Left ventricle myocardium inferior (tissue), 1 donor: ENCODE data around the gene SEPTIN12. TPM values are rescaled to one million over a fixed set of nuclear protein-coding genes. Genes with fewer than 3 reads are reported as not detected.

ENCODE experiments used
- DNase-seq: peaks from one replicate; pipeline ENCODE4 v3.0.0-alpha.2; 2020
- H3K27ac ChIP-seq: fragments of 200-600 bp; replicated peaks from 2 replicates; pipeline ENCODE4 v1.8.0; 2021
- H3K27me3 ChIP-seq: fragments of 200-600 bp; 2 replicates; pipeline ENCODE4 v1.8.0; 2021; ENCODE audit warnings: low read depth
- H3K36me3 ChIP-seq: fragments of 200-600 bp; 2 replicates; pipeline ENCODE4 v1.8.0; 2021
- H3K4me1 ChIP-seq: fragments of 200-600 bp; 2 replicates; pipeline ENCODE4 v1.8.0; 2021
- H3K4me3 ChIP-seq: fragments of 200-600 bp; 2 replicates; pipeline ENCODE4 v1.8.0; 2021; ENCODE audit warnings: mild to moderate bottlenecking, moderate library complexity
- H3K9me3 ChIP-seq: fragments of 200-600 bp; replicated peaks from 2 replicates; pipeline ENCODE4 v1.8.0; 2021
- CTCF ChIP-seq: fragments of 200-600 bp; IDR thresholded peaks from 2 replicates; pipeline ENCODE4 v1.8.0; 2021; ENCODE audit warnings: antibody characterized with exemption, mild to moderate bottlenecking, borderline replicate concordance
- intact Hi-C: fragments of 100-400 bp; cut with micrococcal nuclease; formaldehyde crosslinking; loops from one replicate; pipeline ENCODE4 v1.11.0; 2022
- total RNA-seq: library from RNA; stranded (reverse); fragmentation: NEBNext Ultra II Directional; extraction: Animal tissue kit (Norgen Biotek cat#: 25700); gene quantifications from one replicate; pipeline ENCODE4 v1.2.1, GENCODE V29; 2021
- donor health status: DM: no; HTN: yes; CAD: no; lungs with severe emphysema.

SEPTIN12 gene
- total RNA-seq, 1 donor from 2014 or later, result not detected

- no peak overlapping the region for H3K4me3 ChIP-seq
- no peaks in the 10 kb centered on the region for H3K27me3 ChIP-seq
- H3K4me1 ChIP-seq, result peaks cover 15% of the 10 kb centered on the region
- no peaks in the 10 kb centered on the region for H3K9me3 ChIP-seq
- intact Hi-C loops, result no loop called here
- TF ChIP-seq CTCF, result no peak
- no peak for DNase-seq
- H3K27ac ChIP-seq, result no peak overlapping the region
- H3K36me3 ChIP-seq, result no peaks in the 10 kb centered on the region
Measured at GRCh38 chr16:4772351-4772750, 15.8 kb downstream of the SEPTIN12 start.

- no peak overlapping the region for H3K4me3 ChIP-seq
- no peak for TF ChIP-seq CTCF
- H3K36me3 ChIP-seq, result no peaks in the 10 kb centered on the region
- no peak overlapping the region for H3K27ac ChIP-seq
- intact Hi-C loops, result no loop called here
- no peaks in the 10 kb centered on the region for H3K9me3 ChIP-seq
- no peaks in the 10 kb centered on the region for H3K27me3 ChIP-seq
- DNase-seq, result no peak
- peaks cover 20% of the 10 kb centered on the region for H3K4me1 ChIP-seq
Measured at GRCh38 chr16:4771646-4772045, 16.5 kb downstream of the SEPTIN12 start.

GRCh38 chr16:4769306-4769638, 18.9 kb downstream of the SEPTIN12 start:
- no peaks in the 10 kb centered on the region for H3K9me3 ChIP-seq
- H3K4me1 ChIP-seq, result peaks cover 39% of the 10 kb centered on the region
- peaks cover 9% of the 10 kb centered on the region for H3K36me3 ChIP-seq
- H3K27me3 ChIP-seq, result no peaks in the 10 kb centered on the region
- no peak for DNase-seq
- H3K4me3 ChIP-seq, result peak overlapping the region; percentile 86
- H3K27ac ChIP-seq, result peak overlapping the region; percentile 91
- intact Hi-C loops, result no loop called here
- TF ChIP-seq CTCF, result no peak

DNA sequence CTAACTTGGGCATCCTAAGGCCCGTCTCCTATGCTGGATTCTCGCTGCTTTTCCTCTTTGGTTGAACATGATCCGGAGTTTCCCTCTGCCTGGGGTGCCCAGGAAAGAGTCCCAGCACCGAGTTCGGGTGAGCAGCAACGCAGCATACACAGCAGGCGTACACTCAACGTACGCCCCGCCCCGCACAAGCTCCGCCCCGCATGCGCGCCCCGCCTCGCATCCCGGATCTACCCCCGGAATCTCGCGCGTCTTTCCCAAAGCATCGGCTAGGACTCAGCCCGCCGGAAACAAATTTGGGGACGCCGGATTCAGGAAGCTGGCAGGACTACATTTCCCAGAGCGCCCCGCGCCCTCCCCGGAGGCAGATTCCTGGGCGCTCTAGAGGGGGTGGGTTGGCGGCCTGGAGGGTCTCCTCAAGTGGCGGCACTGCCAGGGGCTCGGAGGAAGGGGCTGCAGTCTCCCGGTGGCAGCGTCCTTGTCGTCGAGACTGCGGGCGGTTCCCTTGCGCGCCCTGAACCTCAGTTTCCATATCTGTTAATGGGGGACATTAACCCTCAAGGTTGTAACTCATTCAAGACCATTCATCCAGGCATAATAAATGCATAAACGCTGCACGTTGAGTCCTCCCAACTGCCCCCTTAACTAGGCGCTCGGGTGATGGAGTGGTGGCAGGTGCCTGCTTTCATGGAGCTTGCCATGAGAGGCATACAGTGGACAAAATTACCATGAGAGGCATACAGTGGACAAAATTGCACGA, 19.4 kb downstream of the SEPTIN12 start:
- Histone ChIP-seq H3K27me3 (no peaks in the 10 kb centered on the region), H3K27ac (peak overlapping the region; percentile 91), H3K4me3 (peak overlapping the region; percentile 86), H3K36me3 (peaks cover 15% of the 10 kb centered on the region), H3K9me3 (no peaks in the 10 kb centered on the region), H3K4me1 (peaks cover 39% of the 10 kb centered on the region)
- TF ChIP-seq CTCF, result no peak
- intact Hi-C loops, result no loop called here
- peak; percentile 99 for DNase-seq

GRCh38 chr16:4767872-4768548, 20.1 kb downstream of the SEPTIN12 start:
- no peak for DNase-seq
- Histone ChIP-seq H3K36me3 (peaks cover 22% of the 10 kb centered on the region), H3K27ac (peak overlapping the region; percentile 91), H3K4me1 (peaks cover 39% of the 10 kb centered on the region), H3K9me3 (no peaks in the 10 kb centered on the region), H3K4me3 (peak overlapping the region; percentile 86), H3K27me3 (no peaks in the 10 kb centered on the region)
- intact Hi-C loops, result no loop called here
- no peak for TF ChIP-seq CTCF
